ENCODE data around the gene FKBP11.

Gene FKBP11

GRCh38 chr12:48956279-48957140 is 31.2 kb upstream of the FKBP11 start:
- DNase-seq (ENCODE audit: low read depth in 2 of 2) = peak; percentile 83 to 85

- DNase-seq (ENCODE audit: low read depth in 2 of 2) = no peak
Observed at GRCh38 chr12:48954841-48955501, 29.7 kb upstream of the FKBP11 start.

- DNase-seq (ENCODE audit: low read depth in 2 of 2) = no peak
Observed at GRCh38 chr12:48954061-48954460, 28.8 kb upstream of the FKBP11 start.

- no peak for DNase-seq (ENCODE audit: low read depth in 2 of 2)
Observed at GRCh38 chr12:48952691-48953090, 27.4 kb upstream of the FKBP11 start.

- DNase-seq (ENCODE audit: low read depth in 2 of 2) = no peak
Observed at GRCh38 chr12:48947727-48948126, 22.4 kb upstream of the FKBP11 start.

GRCh38 chr12:48946943-48947342 is 21.7 kb upstream of the FKBP11 start:
- DNase-seq (ENCODE audit: low read depth in 2 of 2) = no peak

- no peak for DNase-seq (ENCODE audit: low read depth in 2 of 2)
Observed at GRCh38 chr12:48946205-48946604, 20.9 kb upstream of the FKBP11 start.

- DNase-seq (ENCODE audit: low read depth in 2 of 2) = no peak
Observed at GRCh38 chr12:48943221-48943620, 17.9 kb upstream of the FKBP11 start.

- no peak for DNase-seq (ENCODE audit: low read depth in 2 of 2)
Observed at GRCh38 chr12:48940181-48940580, 14.9 kb upstream of the FKBP11 start.

- no peak for DNase-seq (ENCODE audit: low read depth in 2 of 2)
Observed at GRCh38 chr12:48938805-48939204, 13.5 kb upstream of the FKBP11 start.

GRCh38 chr12:48937170-48937569 is 11.9 kb upstream of the FKBP11 start:
- DNase-seq (ENCODE audit: low read depth in 2 of 2) = no peak

- peak in 1 of 2 experiments; percentile 27 for DNase-seq (ENCODE audit: low read depth in 2 of 2)
Observed at GRCh38 chr12:48936379-48936979, 11.2 kb upstream of the FKBP11 start.

- no peak for DNase-seq (ENCODE audit: low read depth in 2 of 2)
Observed at GRCh38 chr12:48934312-48934706, 9.0 kb upstream of the FKBP11 start.

- no peak for DNase-seq (ENCODE audit: low read depth in 2 of 2)
Observed at GRCh38 chr12:48933664-48934311, 8.5 kb upstream of the FKBP11 start.

GRCh38 chr12:48932878-48933277 is 7.6 kb upstream of the FKBP11 start:
- no peak for DNase-seq (ENCODE audit: low read depth in 2 of 2)

- no peak for DNase-seq (ENCODE audit: low read depth in 2 of 2)
Observed at GRCh38 chr12:48930475-48930874, 5.2 kb upstream of the FKBP11 start.

GRCh38 chr12:48929551-48929950 is 4.3 kb upstream of the FKBP11 start:
- no peak for DNase-seq (ENCODE audit: low read depth in 2 of 2)

- DNase-seq (ENCODE audit: low read depth in 2 of 2) = peak; percentile 15 to 25
Observed at GRCh38 chr12:48927261-48927660, 2.0 kb upstream of the FKBP11 start.

GRCh38 chr12:48924617-48925303 is 532 bp downstream of the FKBP11 start:
- peak; percentile 9 to 12 for DNase-seq (ENCODE audit: low read depth in 2 of 2)

GRCh38 chr12:48923117-48923516 is 2.2 kb downstream of the FKBP11 start:
- no peak for DNase-seq (ENCODE audit: low read depth in 2 of 2)

- no peak for DNase-seq (ENCODE audit: low read depth in 2 of 2)
Observed at GRCh38 chr12:48917857-48918537, 7.3 kb downstream of the FKBP11 start.
